Activated CD8-positive, alpha-beta T cell treated with anti-CD3 and anti-CD28 coated beads for 36 hours (primary cell): ENCODE measurements around the gene CHD5. TPM values are rescaled to one million over a fixed set of nuclear protein-coding genes. Genes with fewer than 3 reads are reported as not detected.

Experiments used
- ATAC-seq: fragments of 200-7000 bp; cut with Tn5 transposase; one replicate; pipeline ENCODE4 v1.10.0; 2021; ENCODE audit warnings: mild to moderate bottlenecking, moderate library complexity
- CTCF ChIA-PET: fragments of 350-600 bp; sonication (Branson Sonifier 250); formaldehyde crosslinking; loops from one replicate; lab custom pipeline; 2021; ENCODE audit warnings: antibody characterized with exemption; lab: Charles Lee
- POLR2A ChIA-PET: fragments of 350-600 bp; sonication (Branson Sonifier 250); formaldehyde crosslinking; loops from one replicate; lab custom pipeline; 2021; ENCODE audit warnings: antibody characterized with exemption; lab: Charles Lee
- DNase-seq: peaks from one replicate; pipeline ENCODE4 v3.0.0-alpha.2; 2020
- H3K27ac Mint-ChIP-seq: one replicate; pipeline ENCODE4 v1.8.0; 2021; ENCODE audit warnings: mild to moderate bottlenecking, mixed read lengths
- H3K27me3 Mint-ChIP-seq: one replicate; pipeline ENCODE4 v1.8.0; 2021; ENCODE audit warnings: mixed read lengths
- H3K36me3 Mint-ChIP-seq: one replicate; pipeline ENCODE4 v1.8.0; 2021; ENCODE audit warnings: low read depth, mixed read lengths
- H3K4me1 Mint-ChIP-seq: one replicate; pipeline ENCODE4 v1.8.0; 2021; ENCODE audit warnings: low read depth, mixed read lengths
- H3K4me3 Mint-ChIP-seq: one replicate; pipeline ENCODE4 v1.8.0; 2021; ENCODE audit warnings: mild to moderate bottlenecking, moderate library complexity, mixed read lengths
- H3K9me3 Mint-ChIP-seq: one replicate; pipeline ENCODE4 v1.8.0; 2021; ENCODE audit warnings: mixed read lengths
- CTCF ChIP-seq: fragments of 200-600 bp; IDR thresholded peaks from one replicate; pipeline ENCODE4 v1.8.0; 2022; ENCODE audit warnings: antibody characterized with exemption, mild to moderate bottlenecking
- intact Hi-C: fragments of 100-400 bp; cut with micrococcal nuclease; formaldehyde crosslinking; loops from one replicate; pipeline ENCODE4 v1.10.0; 2022
- total RNA-seq, 2 experiments: library from RNA; stranded (reverse); gene quantifications; one replicate each; pipeline ENCODE4 v1.2.3, GENCODE V29; 2021

The CHD5 gene
- total RNA-seq, 2 experiments from 2014 or later: 0.61 to 0.63 TPM

- H3K36me3 Mint-ChIP-seq: no peaks in the 10 kb centered on the region
- ChIA-PET CTCF (interaction anchor here (1.5 kb wide), 1 partner anchor 43 kb away, joined by 4 read pairs; no protein-coding TSS in a partner anchor), POLR2A (no interaction called here)
- H3K27me3 Mint-ChIP-seq: peaks cover 2% of the 10 kb centered on the region
- no peak for ATAC-seq
- H3K27ac Mint-ChIP-seq: no peak overlapping the region
- no peak for TF ChIP-seq CTCF
- no peak overlapping the region for H3K4me3 Mint-ChIP-seq
- no peaks in the 10 kb centered on the region for H3K9me3 Mint-ChIP-seq
- DNase-seq: no peak
- intact Hi-C loops: no loop called here
- no peaks in the 10 kb centered on the region for H3K4me1 Mint-ChIP-seq
These were observed 38.0 kb downstream of the CHD5 start for GRCh38 chr1:6142036-6142621.

GRCh38 chr1:6141592-6141991 lies 38.5 kb downstream of the CHD5 start:
- ATAC-seq: peak; percentile 95
- TF ChIP-seq CTCF: no peak
- Mint-ChIP-seq H3K27me3 (no peaks in the 10 kb centered on the region), H3K36me3 (no peaks in the 10 kb centered on the region), H3K4me3 (no peak overlapping the region), H3K4me1 (no peaks in the 10 kb centered on the region), H3K9me3 (no peaks in the 10 kb centered on the region), H3K27ac (no peak overlapping the region)
- CTCF ChIA-PET: interaction anchor here (1.5 kb wide), 1 partner anchor 44 kb away, joined by 4 read pairs; no protein-coding TSS in a partner anchor
- intact Hi-C loops: no loop called here
- peak; percentile 69 for DNase-seq
- POLR2A ChIA-PET: no interaction called here

GRCh38 chr1:6140413-6140812 lies 39.7 kb downstream of the CHD5 start:
- Mint-ChIP-seq H3K9me3 (no peaks in the 10 kb centered on the region), H3K27ac (no peak overlapping the region), H3K36me3 (no peaks in the 10 kb centered on the region), H3K4me3 (no peak overlapping the region), H3K4me1 (no peaks in the 10 kb centered on the region), H3K27me3 (no peaks in the 10 kb centered on the region)
- intact Hi-C loops: no loop called here
- no peak for DNase-seq
- no peak for ATAC-seq
- ChIA-PET POLR2A (no interaction called here), CTCF (interaction anchor here (1.5 kb wide), 1 partner anchor 45 kb away, joined by 4 read pairs; no protein-coding TSS in a partner anchor)
- no peak for TF ChIP-seq CTCF

- Mint-ChIP-seq H3K36me3 (no peaks in the 10 kb centered on the region), H3K27me3 (no peaks in the 10 kb centered on the region), H3K4me1 (no peaks in the 10 kb centered on the region), H3K9me3 (no peaks in the 10 kb centered on the region), H3K4me3 (no peak overlapping the region), H3K27ac (no peak overlapping the region)
- DNase-seq (no peak), ATAC-seq (no peak)
- no peak for TF ChIP-seq CTCF
- ChIA-PET POLR2A (no interaction called here), CTCF (interaction anchor here (0.9 kb wide), 1 partner anchor 48 kb away, joined by 3 read pairs; no protein-coding TSS in a partner anchor)
- intact Hi-C loops: no loop called here
These were observed 42.4 kb downstream of the CHD5 start for GRCh38 chr1:6137758-6138157.

- no peak overlapping the region for H3K4me3 Mint-ChIP-seq
- no peak overlapping the region for H3K27ac Mint-ChIP-seq
- H3K27me3 Mint-ChIP-seq: no peaks in the 10 kb centered on the region
- TF ChIP-seq CTCF: no peak
- intact Hi-C loops: no loop called here
- H3K36me3 Mint-ChIP-seq: no peaks in the 10 kb centered on the region
- POLR2A ChIA-PET: interaction anchor here (1.6 kb wide), 1 partner anchor 13 kb away, joined by 3 read pairs; no protein-coding TSS in a partner anchor
- ATAC-seq (no peak), DNase-seq (no peak)
- CTCF ChIA-PET: interaction anchor here (0.9 kb wide), 1 partner anchor 49 kb away, joined by 3 read pairs; no protein-coding TSS in a partner anchor
- H3K4me1 Mint-ChIP-seq: no peaks in the 10 kb centered on the region
- no peaks in the 10 kb centered on the region for H3K9me3 Mint-ChIP-seq
These were observed 43.5 kb downstream of the CHD5 start for GRCh38 chr1:6136516-6137220.
